Caco-2 (cell line): ENCODE measurements around the gene TMCC1. TPM values are rescaled to one million over a fixed set of nuclear protein-coding genes. Genes with fewer than 3 reads are reported as not detected.

Source experiments
- BruUV-seq: library from RNA; stranded (reverse); fragments of 400-500 nt; replicated peaks from 2 replicates; lab custom pipeline; 2021; lab: Mats Ljungman, UMichigan
- CTCF ChIA-PET: fragments of 300-600 bp; sonication (Branson Sonifier 250); formaldehyde crosslinking; loops from one replicate; lab custom pipeline; 2022; ENCODE audit warnings: antibody characterized with exemption; lab: Charles Lee
- POLR2A ChIA-PET: fragments of 300-600 bp; sonication (Branson Sonifier 250); formaldehyde crosslinking; loops from one replicate; lab custom pipeline; 2022; ENCODE audit warnings: antibody characterized with exemption; lab: Charles Lee
- DNase-seq, 2 experiments: peaks; one replicate each; pipeline versions ENCODE4 v3.0.0 to v3.0.0-alpha.2; 2020 to 2022
- H3K27me3 ChIP-seq: replicated peaks from 2 replicates; pipeline ENCODE4 v1.6.0; 2011; ENCODE audit warnings: low read length; ENCODE audit not compliant: control insufficient read depth, insufficient read depth
- H3K36me3 ChIP-seq: 2 replicates; pipeline ENCODE4 v1.5.1; 2011; ENCODE audit warnings: low read length; ENCODE audit not compliant: control insufficient read depth, insufficient read depth
- H3K4me1 ChIP-seq: fragments of 250-450 bp; sonication (Bioruptor Pico); 2 replicates; pipeline ENCODE4 v1.5.1; 2020; ENCODE audit warnings: mild to moderate bottlenecking
- H3K4me3 ChIP-seq: 2 replicates; pipeline ENCODE4 v1.5.1; 2011; ENCODE audit warnings: low read depth, mild to moderate bottlenecking, control low read depth, low read length
- H3K9me3 ChIP-seq: fragments of 250-450 bp; sonication (Bioruptor Pico); 2 replicates; pipeline ENCODE4 v1.5.1; 2020; ENCODE audit warnings: mild to moderate bottlenecking, moderate library complexity
- H3K27ac Mint-ChIP-seq: one replicate; pipeline ENCODE4 v1.8.0; 2022; ENCODE audit warnings: mixed read lengths; ENCODE audit not compliant: unreplicated experiment
- H3K27me3 Mint-ChIP-seq: one replicate; pipeline ENCODE4 v1.8.0; 2022; ENCODE audit warnings: mixed read lengths; ENCODE audit not compliant: insufficient read depth, unreplicated experiment
- H3K36me3 Mint-ChIP-seq: one replicate; pipeline ENCODE4 v1.8.0; 2022; ENCODE audit warnings: mild to moderate bottlenecking, mixed read lengths; ENCODE audit not compliant: insufficient read depth, unreplicated experiment
- H3K4me1 Mint-ChIP-seq: one replicate; pipeline ENCODE4 v1.8.0; 2022; ENCODE audit warnings: low read depth, mixed read lengths; ENCODE audit not compliant: unreplicated experiment
- H3K4me3 Mint-ChIP-seq: one replicate; pipeline ENCODE4 v1.8.0; 2022; ENCODE audit warnings: mild to moderate bottlenecking, moderate library complexity, mixed read lengths; ENCODE audit not compliant: unreplicated experiment
- H3K9me3 Mint-ChIP-seq: one replicate; pipeline ENCODE4 v1.8.0; 2022; ENCODE audit warnings: mixed read lengths; ENCODE audit not compliant: unreplicated experiment
- intact Hi-C: fragments of 100-400 bp; cut with micrococcal nuclease; formaldehyde crosslinking; loops from one replicate; pipeline ENCODE4 v1.10.0; 2022; ENCODE audit not compliant: unreplicated experiment
- total RNA-seq: library from RNA; stranded (reverse); gene quantifications from 2 replicates; pipeline ENCODE4 v1.2.3, GENCODE V29; 2022
- TF ChIP-seq, protein P1 (sequence below), 2 experiments: fragments of 200-600 bp in 1 of 2; IDR thresholded peaks; 1 replicate in 1 of 2; 2 replicates in 1 of 2; pipeline versions ENCODE4 v1.5.1 to v1.8.0; 2011 to 2022; ENCODE audit warnings: antibody characterized with exemption in 1 of 2, control low read depth in 1 of 2, inconsistent platforms in 1 of 2, low read depth in 1 of 2, low read length in 1 of 2, mild to moderate bottlenecking in 1 of 2, moderate library complexity in 1 of 2; ENCODE audit not compliant: insufficient read depth in 1 of 2, severe bottlenecking in 1 of 2, unreplicated experiment in 1 of 2

TMCC1 gene
- total RNA-seq, 1 experiment from 2014 or later = 27.8 TPM

DNA sequence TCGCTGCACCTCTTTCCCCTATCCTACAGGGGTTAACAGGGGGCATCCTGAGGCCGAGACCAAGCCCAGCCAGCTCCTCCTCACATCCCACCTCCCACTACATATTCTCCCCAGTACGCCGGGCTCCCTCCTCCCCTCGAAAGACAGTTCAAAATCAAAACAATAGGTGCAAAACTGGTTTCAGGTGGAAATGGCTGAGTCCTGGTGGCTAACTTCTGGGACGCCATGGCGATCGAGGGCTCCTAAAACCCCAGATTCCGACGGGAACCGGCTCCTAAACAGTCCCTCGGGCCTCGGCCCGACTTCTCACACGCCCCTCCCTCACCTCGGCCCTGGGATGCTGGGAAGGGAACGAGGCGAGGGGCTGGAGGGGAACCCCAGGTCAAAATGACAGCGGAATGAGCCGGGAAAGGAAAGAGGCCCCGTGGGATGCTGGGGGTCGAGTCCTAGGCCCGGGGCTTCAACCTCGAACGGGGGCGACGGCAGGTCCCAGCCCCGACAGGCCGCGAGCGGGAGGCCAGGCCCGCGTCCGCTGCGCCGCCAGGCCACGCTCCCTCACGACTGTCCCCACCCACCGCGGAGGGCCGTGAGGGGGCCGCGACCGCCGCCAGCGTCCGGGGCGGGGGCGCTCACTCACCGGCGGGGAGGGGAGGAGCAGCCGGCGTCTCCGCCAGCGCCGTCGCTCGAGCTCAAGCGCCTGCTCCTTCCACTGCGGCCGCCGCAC is 492 bp downstream of the TMCC1 start:
- Histone ChIP-seq H3K4me3 (peak overlapping the region; percentile 97), H3K27me3 (no peaks in the 10 kb centered on the region), H3K9me3 (no peaks in the 10 kb centered on the region), H3K4me1 (peaks cover 14% of the 10 kb centered on the region), H3K36me3 (no peaks in the 10 kb centered on the region)
- peaks cover 14% of the 10 kb centered on the region for H3K4me1 Mint-ChIP-seq
- H3K36me3 Mint-ChIP-seq = no peaks in the 10 kb centered on the region
- ChIA-PET POLR2A (interaction anchor here (0.7 to 1.5 kb wide), 3 partner anchors 15 to 219 kb away, joined by 3 to 5 read pairs (median 4); no protein-coding TSS in a partner anchor), CTCF (interaction anchor here (0.9 to 1.3 kb wide), 2 partner anchors 49 to 403 kb away, joined by 4 to 5 read pairs; no protein-coding TSS in a partner anchor)
- no peaks in the 10 kb centered on the region for H3K27me3 Mint-ChIP-seq
- no peaks in the 10 kb centered on the region for H3K9me3 Mint-ChIP-seq
- DNase-seq = peak; percentile 68 to 81
- peak overlapping the region; percentile 92 for H3K4me3 Mint-ChIP-seq
- TF ChIP-seq, protein P1, sequence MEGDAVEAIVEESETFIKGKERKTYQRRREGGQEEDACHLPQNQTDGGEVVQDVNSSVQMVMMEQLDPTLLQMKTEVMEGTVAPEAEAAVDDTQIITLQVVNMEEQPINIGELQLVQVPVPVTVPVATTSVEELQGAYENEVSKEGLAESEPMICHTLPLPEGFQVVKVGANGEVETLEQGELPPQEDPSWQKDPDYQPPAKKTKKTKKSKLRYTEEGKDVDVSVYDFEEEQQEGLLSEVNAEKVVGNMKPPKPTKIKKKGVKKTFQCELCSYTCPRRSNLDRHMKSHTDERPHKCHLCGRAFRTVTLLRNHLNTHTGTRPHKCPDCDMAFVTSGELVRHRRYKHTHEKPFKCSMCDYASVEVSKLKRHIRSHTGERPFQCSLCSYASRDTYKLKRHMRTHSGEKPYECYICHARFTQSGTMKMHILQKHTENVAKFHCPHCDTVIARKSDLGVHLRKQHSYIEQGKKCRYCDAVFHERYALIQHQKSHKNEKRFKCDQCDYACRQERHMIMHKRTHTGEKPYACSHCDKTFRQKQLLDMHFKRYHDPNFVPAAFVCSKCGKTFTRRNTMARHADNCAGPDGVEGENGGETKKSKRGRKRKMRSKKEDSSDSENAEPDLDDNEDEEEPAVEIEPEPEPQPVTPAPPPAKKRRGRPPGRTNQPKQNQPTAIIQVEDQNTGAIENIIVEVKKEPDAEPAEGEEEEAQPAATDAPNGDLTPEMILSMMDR (IDR thresholded peaks at IDR 0.05; ENCODE audit: insufficient read depth in 1 of 2, low read depth in 1 of 2, low read length in 1 of 2, severe bottlenecking in 1 of 2, unreplicated experiment in 1 of 2) = no peak
- peak overlapping the region; percentile 88 for H3K27ac Mint-ChIP-seq
- no TSS peak for BruUV-seq
- intact Hi-C loops = loop anchor here (1.0 to 2.0 kb wide), 3 partner anchors 16 to 266 kb away; no protein-coding TSS in a partner anchor

DNA sequence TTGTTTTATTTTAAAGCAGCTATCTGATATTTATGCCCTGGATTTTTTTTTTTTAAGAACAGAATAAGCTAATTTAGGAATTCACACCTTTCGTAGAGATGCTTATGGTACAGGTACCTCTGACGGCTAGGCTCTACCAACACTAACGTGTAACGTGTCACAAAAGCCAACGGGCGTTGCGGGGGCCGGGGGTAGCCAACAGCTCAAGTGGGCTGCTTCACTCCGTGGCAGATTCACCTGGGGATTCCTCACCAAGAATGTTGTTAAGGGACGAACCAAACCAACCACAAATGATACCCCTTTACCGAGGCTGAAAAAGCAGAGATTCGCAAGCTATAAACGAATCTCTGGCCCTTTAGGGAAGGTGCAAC is 1.0 kb downstream of the TMCC1 start:
- Histone ChIP-seq H3K36me3 (no peaks in the 10 kb centered on the region), H3K4me1 (peaks cover 14% of the 10 kb centered on the region), H3K9me3 (no peaks in the 10 kb centered on the region), H3K4me3 (peak overlapping the region; percentile 97), H3K27me3 (no peaks in the 10 kb centered on the region)
- peak in 1 of 2 experiments; percentile 7 for DNase-seq
- no peaks in the 10 kb centered on the region for H3K27me3 Mint-ChIP-seq
- ChIA-PET POLR2A (no interaction called here), CTCF (no interaction called here)
- TSS peak; percentile 42 for BruUV-seq
- TF ChIP-seq, protein P1 (IDR thresholded peaks at IDR 0.05; ENCODE audit: insufficient read depth in 1 of 2, low read depth in 1 of 2, low read length in 1 of 2, severe bottlenecking in 1 of 2, unreplicated experiment in 1 of 2) = no peak
- H3K36me3 Mint-ChIP-seq = no peaks in the 10 kb centered on the region
- peak overlapping the region; percentile 88 for H3K27ac Mint-ChIP-seq
- peaks cover 14% of the 10 kb centered on the region for H3K4me1 Mint-ChIP-seq
- no peaks in the 10 kb centered on the region for H3K9me3 Mint-ChIP-seq
- intact Hi-C loops = loop anchor here (2.0 kb wide), 2 partner anchors 16 to 42 kb away; no protein-coding TSS in a partner anchor
- peak overlapping the region; percentile 92 for H3K4me3 Mint-ChIP-seq

DNA sequence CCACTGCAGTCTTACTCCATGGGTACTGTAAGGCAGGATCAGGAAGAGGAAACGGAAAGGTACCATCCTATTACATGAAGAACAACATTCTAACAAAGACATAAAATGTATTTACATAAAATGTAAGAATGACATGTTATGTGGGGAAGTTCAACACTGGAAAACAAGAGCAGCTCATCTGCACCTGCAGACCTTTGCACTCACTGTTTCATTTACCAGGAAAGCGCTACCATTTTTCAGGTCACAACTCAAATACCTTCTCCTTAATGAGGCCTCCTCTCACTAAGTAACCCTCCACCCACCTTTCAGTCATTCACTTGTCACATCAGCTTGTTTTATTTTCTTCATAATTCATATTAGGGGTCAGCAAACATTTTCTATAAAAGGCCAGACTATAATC is 2.6 kb downstream of the TMCC1 start:
- no peak overlapping the region for H3K4me3 Mint-ChIP-seq
- TF ChIP-seq, protein P1 (IDR thresholded peaks at IDR 0.05; ENCODE audit: insufficient read depth in 1 of 2, low read depth in 1 of 2, low read length in 1 of 2, severe bottlenecking in 1 of 2, unreplicated experiment in 1 of 2) = no peak
- H3K4me3 ChIP-seq = no peak overlapping the region
- no TSS peak for BruUV-seq
- intact Hi-C loops = no loop called here
- no peaks in the 10 kb centered on the region for H3K36me3 ChIP-seq
- POLR2A ChIA-PET = no interaction called here
- H3K9me3 ChIP-seq = no peaks in the 10 kb centered on the region
- peaks cover 14% of the 10 kb centered on the region for H3K4me1 ChIP-seq
- DNase-seq = no peak
- H3K4me1 Mint-ChIP-seq = peaks cover 14% of the 10 kb centered on the region
- no peaks in the 10 kb centered on the region for H3K9me3 Mint-ChIP-seq
- CTCF ChIA-PET = no interaction called here
- no peaks in the 10 kb centered on the region for H3K27me3 ChIP-seq
- no peaks in the 10 kb centered on the region for H3K27me3 Mint-ChIP-seq
- H3K27ac Mint-ChIP-seq = no peak overlapping the region
- no peaks in the 10 kb centered on the region for H3K36me3 Mint-ChIP-seq
